Glutamatergic neuron (in vitro differentiated cells): ENCODE results near the gene NFIL3. TPM values are rescaled to one million over a fixed set of nuclear protein-coding genes. Genes with fewer than 3 reads are reported as not detected.

Experiments used
- DNase-seq: peaks from one replicate; pipeline ENCODE4 v3.0.0; 2022
- H3K27ac Mint-ChIP-seq: one replicate; pipeline ENCODE4 v1.8.0; 2020; ENCODE audit warnings: mild to moderate bottlenecking, mixed read lengths, inconsistent platforms; ENCODE audit not compliant: unreplicated experiment
- H3K27me3 Mint-ChIP-seq: one replicate; pipeline ENCODE4 v1.8.0; 2020; ENCODE audit warnings: mild to moderate bottlenecking, moderate library complexity, mixed read lengths, inconsistent platforms; ENCODE audit not compliant: unreplicated experiment
- H3K36me3 Mint-ChIP-seq: one replicate; pipeline ENCODE4 v1.8.0; 2020; ENCODE audit warnings: mild to moderate bottlenecking, mixed read lengths, inconsistent platforms; ENCODE audit not compliant: unreplicated experiment
- H3K4me1 Mint-ChIP-seq: one replicate; pipeline ENCODE4 v1.8.0; 2020; ENCODE audit warnings: mild to moderate bottlenecking, low read depth, mixed read lengths, inconsistent platforms; ENCODE audit not compliant: unreplicated experiment
- H3K4me3 Mint-ChIP-seq: one replicate; pipeline ENCODE4 v1.8.0; 2020; ENCODE audit warnings: mild to moderate bottlenecking, mixed read lengths, inconsistent platforms; ENCODE audit not compliant: unreplicated experiment
- H3K9me3 Mint-ChIP-seq: one replicate; pipeline ENCODE4 v1.8.0; 2020; ENCODE audit warnings: mild to moderate bottlenecking, moderate library complexity, mixed read lengths, inconsistent platforms; ENCODE audit not compliant: unreplicated experiment
- CTCF ChIP-seq: fragments of 200-600 bp; sonication (generic); IDR thresholded peaks from one replicate; pipeline ENCODE4 v1.5.0; 2021; ENCODE audit not compliant: partially characterized antibody, unreplicated experiment
- total RNA-seq: library from RNA; stranded (reverse); fragmentation: NEBNext Ultra II Directional; extraction: Animal tissue kit (Norgen Biotek cat#: 25700); gene quantifications from one replicate; pipeline ENCODE4 v1.2.1, GENCODE V29; 2021; ENCODE audit not compliant: unreplicated experiment

NFIL3 gene
- total RNA-seq, 1 donor from 2014 or later, result 32.4 TPM

DNA sequence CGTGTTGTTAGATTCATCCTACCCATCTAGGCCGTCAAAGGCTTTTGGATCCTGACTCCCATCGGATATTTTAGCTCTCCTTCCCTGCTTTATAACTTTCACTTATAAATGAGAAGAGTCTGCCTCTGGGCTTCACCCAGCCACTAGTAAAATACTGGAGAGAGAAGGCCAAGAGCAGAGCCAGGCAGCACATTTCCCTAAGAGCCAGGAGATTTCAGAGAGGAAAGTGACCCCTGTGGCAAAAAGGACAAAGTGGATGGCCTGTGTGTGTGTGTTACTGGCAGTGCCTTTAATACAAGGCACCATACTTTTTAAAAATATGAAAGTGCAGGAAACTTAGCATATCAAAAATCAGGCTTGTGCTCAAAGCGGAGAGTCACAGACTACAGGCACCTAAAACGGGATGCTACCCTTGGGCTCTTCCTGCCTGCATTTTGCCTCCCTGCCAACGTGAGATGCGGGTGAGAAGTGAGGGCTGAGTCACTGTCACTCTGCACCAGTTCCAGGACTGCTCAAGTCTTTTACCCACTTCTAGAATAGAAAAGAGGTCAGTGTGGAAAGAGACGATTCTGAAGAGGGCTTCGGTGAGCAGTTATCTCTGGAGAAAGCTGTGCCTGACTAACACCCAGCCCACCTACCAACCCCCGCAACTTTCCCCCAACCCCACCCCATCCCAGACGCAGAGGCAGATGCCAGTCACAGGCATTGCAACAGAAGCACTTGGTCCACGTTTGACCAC, 15.9 kb downstream of the NFIL3 start:
- Mint-ChIP-seq H3K27me3 (peaks cover 3% of the 10 kb centered on the region), H3K36me3 (peaks cover 7% of the 10 kb centered on the region), H3K4me1 (peaks cover 2% of the 10 kb centered on the region), H3K27ac (peak overlapping the region; percentile 8), H3K9me3 (peaks cover 2% of the 10 kb centered on the region), H3K4me3 (no peak overlapping the region)
- TF ChIP-seq CTCF, result no peak
- no peak for DNase-seq

DNA sequence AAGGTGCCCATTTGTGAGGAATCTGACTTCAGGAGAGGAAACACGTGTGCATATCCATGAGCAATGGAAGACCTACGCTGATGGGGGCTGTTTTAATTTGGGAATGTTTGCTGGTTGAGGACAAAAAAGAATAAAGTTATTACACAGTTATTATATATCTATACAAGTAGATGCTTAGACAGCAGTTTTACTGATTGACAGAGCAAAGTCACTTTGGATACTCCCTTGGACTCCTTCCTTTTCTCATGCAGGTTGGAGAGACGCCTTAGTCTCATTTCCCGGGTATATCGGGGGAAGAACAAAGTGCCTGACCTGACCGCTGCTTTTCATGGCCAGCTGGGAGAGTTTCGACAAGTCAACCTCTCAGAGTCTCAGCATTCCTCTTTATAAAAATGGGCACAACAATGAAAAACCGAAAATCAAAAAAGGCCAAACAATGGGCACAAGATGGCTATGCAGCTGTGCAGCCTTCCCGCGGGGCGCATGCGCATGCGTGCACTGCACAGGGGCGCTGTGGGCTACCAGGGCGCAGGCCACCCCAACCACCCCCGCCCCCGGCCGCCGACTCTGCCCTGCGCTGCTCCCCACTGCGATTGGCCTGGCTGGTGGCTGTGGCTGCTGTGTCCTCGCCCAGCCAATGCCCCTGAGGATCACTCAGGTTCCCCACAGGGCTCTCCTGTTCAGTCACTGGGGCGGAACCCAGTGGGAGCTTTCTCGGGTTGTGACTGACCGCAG, 18.1 kb downstream of the NFIL3 start:
- H3K27ac Mint-ChIP-seq, result no peak overlapping the region

DNA sequence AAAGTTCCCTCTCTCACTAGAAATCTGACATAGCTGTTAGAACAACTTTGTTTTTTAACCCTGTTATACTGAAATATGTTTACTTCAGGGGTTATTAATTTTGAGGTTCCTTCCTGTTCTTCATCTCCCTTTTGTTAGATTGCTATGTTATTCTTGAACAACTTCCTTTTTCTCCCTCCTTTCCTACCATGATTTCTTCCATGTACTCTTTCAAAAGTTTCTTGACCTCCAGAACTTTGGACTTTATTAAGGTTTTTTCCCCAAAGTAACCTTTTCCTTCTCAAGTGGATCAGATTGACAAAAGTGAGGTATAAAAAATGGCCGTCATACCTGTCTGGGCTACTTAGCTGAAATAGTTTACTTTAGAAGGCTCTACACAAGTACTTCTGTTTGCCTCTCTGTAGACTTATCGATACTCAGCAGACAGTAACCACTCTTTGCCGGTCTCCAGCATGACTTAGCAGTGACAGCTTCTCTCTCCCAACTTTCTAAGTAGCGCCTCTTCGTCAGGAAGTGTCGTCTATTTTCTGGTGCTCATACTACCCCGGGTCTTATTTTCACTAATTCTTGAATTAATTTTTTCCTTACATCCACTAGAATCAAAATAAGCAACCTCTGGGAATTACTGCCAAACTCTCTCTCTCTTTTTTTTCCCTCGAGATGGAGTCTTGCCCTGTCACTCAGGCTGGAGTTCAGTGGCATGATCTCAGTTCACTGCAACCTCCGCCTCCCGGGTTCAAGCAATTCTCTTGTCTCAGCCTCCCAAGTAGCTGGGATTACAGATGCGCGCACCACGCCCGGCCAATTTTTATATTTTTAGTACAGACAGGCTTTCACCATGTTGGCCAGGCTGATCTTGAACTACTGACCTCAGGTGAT, 19.7 kb downstream of the NFIL3 start:
- DNase-seq, result no peak
- Mint-ChIP-seq H3K4me3 (no peak overlapping the region), H3K36me3 (peaks cover 7% of the 10 kb centered on the region), H3K27me3 (peaks cover 3% of the 10 kb centered on the region), H3K27ac (no peak overlapping the region), H3K9me3 (peaks cover 2% of the 10 kb centered on the region), H3K4me1 (no peaks in the 10 kb centered on the region)
- no peak for TF ChIP-seq CTCF

More for the DNA sequence above, 18.1 kb downstream of the NFIL3 start:
- no peak for TF ChIP-seq CTCF
- Mint-ChIP-seq H3K36me3 (peaks cover 7% of the 10 kb centered on the region), H3K4me1 (no peaks in the 10 kb centered on the region), H3K27me3 (peaks cover 3% of the 10 kb centered on the region), H3K4me3 (no peak overlapping the region), H3K9me3 (peaks cover 2% of the 10 kb centered on the region)
- no peak for DNase-seq

DNA sequence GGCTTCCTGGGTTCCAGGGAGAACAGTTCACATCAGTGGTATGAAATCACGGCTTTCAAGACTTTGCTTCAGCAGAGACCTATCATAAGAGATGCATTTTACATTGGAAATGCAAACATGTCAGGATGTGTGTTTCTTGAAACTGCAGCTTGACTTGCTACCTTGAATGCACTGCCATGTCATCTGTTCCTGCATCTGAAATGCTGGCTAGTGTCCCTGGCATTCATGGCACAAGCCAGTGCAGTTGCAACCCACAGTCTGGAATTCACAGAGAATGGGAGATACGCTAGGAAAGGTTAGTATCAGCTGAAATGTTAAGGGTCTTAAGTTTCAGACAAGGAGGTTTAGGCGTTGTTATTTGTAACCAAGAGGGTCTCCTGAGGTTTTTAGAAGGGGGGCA, 24.7 kb downstream of the NFIL3 start:
- TF ChIP-seq CTCF, result no peak
- no peaks in the 10 kb centered on the region for H3K4me1 Mint-ChIP-seq
- DNase-seq, result no peak
- H3K4me3 Mint-ChIP-seq, result no peak overlapping the region
- H3K27ac Mint-ChIP-seq, result no peak overlapping the region
- H3K27me3 Mint-ChIP-seq, result no peaks in the 10 kb centered on the region
- no peaks in the 10 kb centered on the region for H3K9me3 Mint-ChIP-seq
- no peaks in the 10 kb centered on the region for H3K36me3 Mint-ChIP-seq
